HCT116 (cell line): ENCODE results near the gene PLAC9. TPM values are rescaled to one million over a fixed set of nuclear protein-coding genes. Genes with fewer than 3 reads are reported as not detected.

Experiments used
- ATAC-seq: fragments of 200-7000 bp; cut with Tn5 transposase; 2 replicates; pipeline ENCODE4 v1.9.1; 2020; ENCODE audit warnings: mild to moderate bottlenecking, moderate library complexity
- BruUV-seq: library from RNA; stranded (reverse); fragments of 400-500 nt; replicated peaks from 2 replicates; lab custom pipeline; 2021; lab: Mats Ljungman, UMichigan
- CTCF ChIA-PET: fragments of 300-600 bp; sonication (Branson Sonifier 250); formaldehyde crosslinking; loops from one replicate; lab custom pipeline; 2021; ENCODE audit warnings: antibody characterized with exemption; lab: Charles Lee
- POLR2A ChIA-PET: fragments of 300-600, 350-600 bp; sonication (Branson Sonifier 250); formaldehyde crosslinking; loops from one replicate; lab custom pipeline; 2021; ENCODE audit warnings: antibody characterized with exemption; lab: Charles Lee
- RAD21 ChIA-PET, 2 experiments: fragments of 300-600 bp; sonication (Branson Sonifier 250); formaldehyde crosslinking; loops; one replicate each; lab custom pipeline; 2023; ENCODE audit warnings: low total read pairs in 2 of 2; ENCODE audit not compliant: uncharacterized antibody in 2 of 2, unreplicated experiment in 2 of 2, low non-redundant PET in 1 of 2; lab: Charles Lee
- DNase-seq: peaks from one replicate; pipeline ENCODE4 v3.0.0-alpha.2; 2010; ENCODE audit warnings: low read depth, low spot score
- H2AFZ ChIP-seq: fragments of 200-600 bp; shearing (Covaris generic), sonication (generic); 2 replicates; pipeline ENCODE4 v1.6.1; 2017; ENCODE audit warnings: low read depth, mixed run types, mixed read lengths, antibody characterized with exemption, low read length; ENCODE audit not compliant: poor library complexity, severe bottlenecking
- H3K27ac ChIP-seq: 2 replicates; pipeline ENCODE4 v1.5.1; 2012; ENCODE audit warnings: low read depth, low read length
- H3K27me3 ChIP-seq: fragments of 200-600 bp; sonication (generic); 2 replicates; pipeline ENCODE4 v1.6.1; 2016; ENCODE audit warnings: mixed run types, low read length, mixed read lengths; ENCODE audit not compliant: insufficient read depth
- H3K36me3 ChIP-seq, 2 experiments: fragments of 200-500 bp in 1 of 2; fragments of 200-600 bp in 1 of 2; sonication (Bioruptor generic) in 1 of 2; sonication (generic) in 1 of 2; 2 replicates each; pipeline versions ENCODE4 v1.5.1 to v1.6.1; 2014 to 2016; ENCODE audit warnings: low read length in 2 of 2, inconsistent platforms in 1 of 2, mixed read lengths in 1 of 2, mixed run types in 1 of 2; ENCODE audit not compliant: insufficient read depth in 2 of 2, control insufficient read depth in 1 of 2
- H3K4me1 ChIP-seq, 2 experiments: fragments of 200-600 bp in 1 of 2; sonication (generic) in 1 of 2; 2 replicates each; pipeline versions ENCODE4 v1.5.1 to v1.6.1; 2012 to 2017; ENCODE audit warnings: low read length in 2 of 2, inconsistent platforms in 1 of 2, mild to moderate bottlenecking in 1 of 2, mixed read lengths in 1 of 2, mixed run types in 1 of 2, moderate library complexity in 1 of 2; ENCODE audit not compliant: insufficient read depth in 2 of 2, control insufficient read depth in 1 of 2
- H3K4me2 ChIP-seq: fragments of 200-600 bp; sonication (generic); 2 replicates; pipeline ENCODE4 v1.6.1; 2017; ENCODE audit warnings: mixed run types, low read length, mixed read lengths
- H3K4me3 ChIP-seq, 2 experiments: fragments of 200-600 bp in 1 of 2; sonication (generic) in 1 of 2; replicated peaks in 1 of 2; 2 replicates each; pipeline ENCODE4 v1.5.1; 2011 to 2016; ENCODE audit warnings: low read length in 2 of 2, control low read depth in 1 of 2, low read depth in 1 of 2, mild to moderate bottlenecking in 1 of 2, mixed read lengths in 1 of 2, mixed run types in 1 of 2
- H3K79me2 ChIP-seq: fragments of 200-600 bp; sonication (generic); 2 replicates; pipeline ENCODE4 v1.6.1; 2017; ENCODE audit warnings: mild to moderate bottlenecking, mixed run types, low read length, moderate library complexity, mixed read lengths; ENCODE audit not compliant: insufficient read depth
- H3K9ac ChIP-seq: fragments of 200-600 bp; sonication (generic); 2 replicates; pipeline ENCODE4 v1.6.1; 2016; ENCODE audit warnings: low read length, mixed read lengths
- H3K9me2 ChIP-seq: fragments of 200-600 bp; sonication (generic), shearing (Covaris generic); 2 replicates; pipeline ENCODE4 v1.6.1; 2017; ENCODE audit warnings: mixed run types, mild to moderate bottlenecking, moderate library complexity; ENCODE audit not compliant: insufficient read depth
- H3K9me3 ChIP-seq, 2 experiments: fragments of 200-500 bp in 1 of 2; fragments of 200-600 bp in 1 of 2; sonication (Bioruptor generic) in 1 of 2; sonication (generic) in 1 of 2; 2 replicates each; pipeline ENCODE4 v1.6.1; 2014 to 2017; ENCODE audit warnings: low read length in 2 of 2, mixed read lengths in 2 of 2, inconsistent platforms in 1 of 2, low read depth in 1 of 2, mild to moderate bottlenecking in 1 of 2, mixed run types in 1 of 2, moderate library complexity in 1 of 2; ENCODE audit not compliant: control insufficient read depth in 1 of 2, insufficient read depth in 1 of 2
- H4K20me1 ChIP-seq: fragments of 200-600 bp; sonication (generic), shearing (Covaris generic); 2 replicates; pipeline ENCODE4 v1.6.1; 2017; ENCODE audit warnings: mixed run types, mild to moderate bottlenecking, moderate library complexity; ENCODE audit not compliant: insufficient read depth
- EZH2phosphoT487 ChIP-seq: fragments of 200-600 bp; IDR thresholded peaks from 2 replicates; pipeline ENCODE4 v1.6.1; 2018; ENCODE audit warnings: antibody characterized with exemption, borderline replicate concordance
- FOSL1 ChIP-seq: IDR thresholded peaks from 2 replicates; pipeline ENCODE4 v1.6.1; 2012; ENCODE audit warnings: low read depth
- RAD21 ChIP-seq: IDR thresholded peaks from 2 replicates; pipeline ENCODE4 v1.6.1; 2012; ENCODE audit warnings: low read depth, mild to moderate bottlenecking
- SIN3A ChIP-seq: IDR thresholded peaks from 2 replicates; pipeline ENCODE4 v1.6.1; 2012; ENCODE audit warnings: low read depth
- SP1 ChIP-seq: IDR thresholded peaks from 2 replicates; pipeline ENCODE4 v1.6.1; 2012; ENCODE audit warnings: low read depth
- TCF7L2 ChIP-seq: IDR thresholded peaks from 2 replicates; pipeline ENCODE4 v1.7.0; 2011; ENCODE audit warnings: borderline replicate concordance, inconsistent platforms; ENCODE audit not compliant: insufficient read depth, insufficient read length; ENCODE audit errors: extremely low read depth
- ZFX ChIP-seq: fragments of 450-650 bp; IDR thresholded peaks from 2 replicates; pipeline ENCODE4 v1.6.1; 2017
- ZNF274 ChIP-seq: fragments of 200-500 bp; sonication (Bioruptor generic); IDR thresholded peaks from 2 replicates; pipeline ENCODE4 v1.6.1; 2014; ENCODE audit warnings: mild to moderate bottlenecking, low read depth, low read length, inconsistent platforms
- intact Hi-C: fragments of 100-400 bp; cut with micrococcal nuclease; formaldehyde crosslinking; loops from 2 replicates; pipeline ENCODE4 v1.10.0; 2022
- total RNA-seq: library from RNA; stranded (reverse); gene quantifications from one replicate; pipeline ENCODE4 v1.2.1, GENCODE V29; 2021; ENCODE audit not compliant: unreplicated experiment
- TF ChIP-seq, protein P1 (sequence below): IDR thresholded peaks from 2 replicates; pipeline ENCODE4 v1.6.1; 2012; ENCODE audit warnings: low read depth
- TF ChIP-seq, protein P2 (sequence below): IDR thresholded peaks from 2 replicates; pipeline ENCODE4 v1.6.1; 2012

Gene PLAC9
- total RNA-seq, 1 experiment from 2014 or later: not detected

- TF ChIP-seq, protein P1, sequence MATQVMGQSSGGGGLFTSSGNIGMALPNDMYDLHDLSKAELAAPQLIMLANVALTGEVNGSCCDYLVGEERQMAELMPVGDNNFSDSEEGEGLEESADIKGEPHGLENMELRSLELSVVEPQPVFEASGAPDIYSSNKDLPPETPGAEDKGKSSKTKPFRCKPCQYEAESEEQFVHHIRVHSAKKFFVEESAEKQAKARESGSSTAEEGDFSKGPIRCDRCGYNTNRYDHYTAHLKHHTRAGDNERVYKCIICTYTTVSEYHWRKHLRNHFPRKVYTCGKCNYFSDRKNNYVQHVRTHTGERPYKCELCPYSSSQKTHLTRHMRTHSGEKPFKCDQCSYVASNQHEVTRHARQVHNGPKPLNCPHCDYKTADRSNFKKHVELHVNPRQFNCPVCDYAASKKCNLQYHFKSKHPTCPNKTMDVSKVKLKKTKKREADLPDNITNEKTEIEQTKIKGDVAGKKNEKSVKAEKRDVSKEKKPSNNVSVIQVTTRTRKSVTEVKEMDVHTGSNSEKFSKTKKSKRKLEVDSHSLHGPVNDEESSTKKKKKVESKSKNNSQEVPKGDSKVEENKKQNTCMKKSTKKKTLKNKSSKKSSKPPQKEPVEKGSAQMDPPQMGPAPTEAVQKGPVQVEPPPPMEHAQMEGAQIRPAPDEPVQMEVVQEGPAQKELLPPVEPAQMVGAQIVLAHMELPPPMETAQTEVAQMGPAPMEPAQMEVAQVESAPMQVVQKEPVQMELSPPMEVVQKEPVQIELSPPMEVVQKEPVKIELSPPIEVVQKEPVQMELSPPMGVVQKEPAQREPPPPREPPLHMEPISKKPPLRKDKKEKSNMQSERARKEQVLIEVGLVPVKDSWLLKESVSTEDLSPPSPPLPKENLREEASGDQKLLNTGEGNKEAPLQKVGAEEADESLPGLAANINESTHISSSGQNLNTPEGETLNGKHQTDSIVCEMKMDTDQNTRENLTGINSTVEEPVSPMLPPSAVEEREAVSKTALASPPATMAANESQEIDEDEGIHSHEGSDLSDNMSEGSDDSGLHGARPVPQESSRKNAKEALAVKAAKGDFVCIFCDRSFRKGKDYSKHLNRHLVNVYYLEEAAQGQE: no peak
- peak; percentile 94 for TF ChIP-seq SP1
- peak; percentile 96 for TF ChIP-seq FOSL1
These were observed 26.1 kb downstream of the PLAC9 start (continued) for GRCh38 chr10:80158598-80159127.

GRCh38 chr10:80159166-80159873 lies 26.8 kb downstream of the PLAC9 start:
- peak; percentile 9; the same call in 1 of the 2 replicates for ATAC-seq
- H3K36me3 ChIP-seq: peaks cover 13 to 62% of the 10 kb centered on the region in 2 experiments
- RAD21 ChIA-PET: interaction anchor here (1.2 to 1.5 kb wide), 2 partner anchors 15 to 44 kb away, joined by 4 read pairs; no protein-coding TSS in a partner anchor

More at GRCh38 chr10:80159166-80159873, 26.8 kb downstream of the PLAC9 start:
- peak overlapping the region in 1 of 2 experiments; percentile 29; a peak in 2 of 4 replicates for H3K4me3 ChIP-seq
- H3K27ac ChIP-seq: peak overlapping the region; percentile 94
- TSS peak; percentile 78 for BruUV-seq
- H2AFZ ChIP-seq: no peak overlapping the region
- H3K27me3 ChIP-seq: no peaks in the 10 kb centered on the region
- peak overlapping the region; percentile 51 for H3K9ac ChIP-seq
- intact Hi-C loops: loop anchor here (2.0 kb wide), 2 partner anchors 37 to 45 kb away; partner anchors contain the start of gene ANXA11
- no peak for DNase-seq
- CTCF ChIA-PET: interaction anchor here (1.1 to 1.8 kb wide), 2 partner anchors 15 to 45 kb away, joined by 4 read pairs; no protein-coding TSS in a partner anchor
- H3K79me2 ChIP-seq: peaks cover 14% of the 10 kb centered on the region; the same call in 1 of the 2 replicates
- no peaks in the 10 kb centered on the region for H3K9me2 ChIP-seq
- POLR2A ChIA-PET: no interaction called here
- peak overlapping the region; percentile 78 for H3K4me2 ChIP-seq
- TF ChIP-seq RAD21 (no peak), ZFX (no peak), EZH2phosphoT487 (no peak), ZNF274 (no peak), FOSL1 (no peak), TCF7L2 (no peak), SIN3A (no peak)
- TF ChIP-seq, protein P2, sequence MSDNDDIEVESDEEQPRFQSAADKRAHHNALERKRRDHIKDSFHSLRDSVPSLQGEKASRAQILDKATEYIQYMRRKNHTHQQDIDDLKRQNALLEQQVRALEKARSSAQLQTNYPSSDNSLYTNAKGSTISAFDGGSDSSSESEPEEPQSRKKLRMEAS: no peak
- H3K4me1 ChIP-seq: peaks cover 36 to 72% of the 10 kb centered on the region in 2 experiments
- no peaks in the 10 kb centered on the region for H4K20me1 ChIP-seq
- H3K9me3 ChIP-seq: no peaks in the 10 kb centered on the region
